HCT116 (cell line): Measurements from ENCODE around the gene SLC39A10. TPM values are rescaled to one million over a fixed set of nuclear protein-coding genes. Genes with fewer than 3 reads are reported as not detected.

Experiments used
- ATAC-seq: fragments of 200-7000 bp; cut with Tn5 transposase; 2 replicates; pipeline ENCODE4 v1.9.1; 2020; ENCODE audit warnings: mild to moderate bottlenecking, moderate library complexity
- BruUV-seq: library from RNA; stranded (reverse); fragments of 400-500 nt; replicated peaks from 2 replicates; lab custom pipeline; 2021; lab: Mats Ljungman, UMichigan
- CTCF ChIA-PET: fragments of 300-600 bp; sonication (Branson Sonifier 250); formaldehyde crosslinking; loops from one replicate; lab custom pipeline; 2021; ENCODE audit warnings: antibody characterized with exemption; lab: Charles Lee
- POLR2A ChIA-PET: fragments of 300-600, 350-600 bp; sonication (Branson Sonifier 250); formaldehyde crosslinking; loops from one replicate; lab custom pipeline; 2021; ENCODE audit warnings: antibody characterized with exemption; lab: Charles Lee
- RAD21 ChIA-PET, 2 experiments: fragments of 300-600 bp; sonication (Branson Sonifier 250); formaldehyde crosslinking; loops; one replicate each; lab custom pipeline; 2023; ENCODE audit warnings: low total read pairs in 2 of 2; ENCODE audit not compliant: uncharacterized antibody in 2 of 2, unreplicated experiment in 2 of 2, low non-redundant PET in 1 of 2; lab: Charles Lee
- DNase-seq: peaks from one replicate; pipeline ENCODE4 v3.0.0-alpha.2; 2010; ENCODE audit warnings: low read depth, low spot score
- H2AFZ ChIP-seq: fragments of 200-600 bp; shearing (Covaris generic), sonication (generic); 2 replicates; pipeline ENCODE4 v1.6.1; 2017; ENCODE audit warnings: low read depth, mixed run types, mixed read lengths, antibody characterized with exemption, low read length; ENCODE audit not compliant: poor library complexity, severe bottlenecking
- H3K27ac ChIP-seq: 2 replicates; pipeline ENCODE4 v1.5.1; 2012; ENCODE audit warnings: low read depth, low read length
- H3K27me3 ChIP-seq: fragments of 200-600 bp; sonication (generic); 2 replicates; pipeline ENCODE4 v1.6.1; 2016; ENCODE audit warnings: mixed run types, low read length, mixed read lengths; ENCODE audit not compliant: insufficient read depth
- H3K36me3 ChIP-seq, 2 experiments: fragments of 200-500 bp in 1 of 2; fragments of 200-600 bp in 1 of 2; sonication (Bioruptor generic) in 1 of 2; sonication (generic) in 1 of 2; 2 replicates each; pipeline versions ENCODE4 v1.5.1 to v1.6.1; 2014 to 2016; ENCODE audit warnings: low read length in 2 of 2, inconsistent platforms in 1 of 2, mixed read lengths in 1 of 2, mixed run types in 1 of 2; ENCODE audit not compliant: insufficient read depth in 2 of 2, control insufficient read depth in 1 of 2
- H3K4me1 ChIP-seq, 2 experiments: fragments of 200-600 bp in 1 of 2; sonication (generic) in 1 of 2; 2 replicates each; pipeline versions ENCODE4 v1.5.1 to v1.6.1; 2012 to 2017; ENCODE audit warnings: low read length in 2 of 2, inconsistent platforms in 1 of 2, mild to moderate bottlenecking in 1 of 2, mixed read lengths in 1 of 2, mixed run types in 1 of 2, moderate library complexity in 1 of 2; ENCODE audit not compliant: insufficient read depth in 2 of 2, control insufficient read depth in 1 of 2
- H3K4me2 ChIP-seq: fragments of 200-600 bp; sonication (generic); 2 replicates; pipeline ENCODE4 v1.6.1; 2017; ENCODE audit warnings: mixed run types, low read length, mixed read lengths
- H3K4me3 ChIP-seq, 2 experiments: fragments of 200-600 bp in 1 of 2; sonication (generic) in 1 of 2; replicated peaks in 1 of 2; 2 replicates each; pipeline ENCODE4 v1.5.1; 2011 to 2016; ENCODE audit warnings: low read length in 2 of 2, control low read depth in 1 of 2, low read depth in 1 of 2, mild to moderate bottlenecking in 1 of 2, mixed read lengths in 1 of 2, mixed run types in 1 of 2
- H3K79me2 ChIP-seq: fragments of 200-600 bp; sonication (generic); 2 replicates; pipeline ENCODE4 v1.6.1; 2017; ENCODE audit warnings: mild to moderate bottlenecking, mixed run types, low read length, moderate library complexity, mixed read lengths; ENCODE audit not compliant: insufficient read depth
- H3K9ac ChIP-seq: fragments of 200-600 bp; sonication (generic); 2 replicates; pipeline ENCODE4 v1.6.1; 2016; ENCODE audit warnings: low read length, mixed read lengths
- H3K9me2 ChIP-seq: fragments of 200-600 bp; sonication (generic), shearing (Covaris generic); 2 replicates; pipeline ENCODE4 v1.6.1; 2017; ENCODE audit warnings: mixed run types, mild to moderate bottlenecking, moderate library complexity; ENCODE audit not compliant: insufficient read depth
- H3K9me3 ChIP-seq, 2 experiments: fragments of 200-500 bp in 1 of 2; fragments of 200-600 bp in 1 of 2; sonication (Bioruptor generic) in 1 of 2; sonication (generic) in 1 of 2; 2 replicates each; pipeline ENCODE4 v1.6.1; 2014 to 2017; ENCODE audit warnings: low read length in 2 of 2, mixed read lengths in 2 of 2, inconsistent platforms in 1 of 2, low read depth in 1 of 2, mild to moderate bottlenecking in 1 of 2, mixed run types in 1 of 2, moderate library complexity in 1 of 2; ENCODE audit not compliant: control insufficient read depth in 1 of 2, insufficient read depth in 1 of 2
- H4K20me1 ChIP-seq: fragments of 200-600 bp; sonication (generic), shearing (Covaris generic); 2 replicates; pipeline ENCODE4 v1.6.1; 2017; ENCODE audit warnings: mixed run types, mild to moderate bottlenecking, moderate library complexity; ENCODE audit not compliant: insufficient read depth
- CTCF ChIP-seq, 3 experiments: fragments of 200-600 bp in 1 of 3; sonication (generic) in 1 of 3; IDR thresholded peaks in 2 of 3; conservative IDR thresholded peaks in 1 of 3; 2 replicates each; pipeline ENCODE4 v1.5.1; 2012 to 2017; ENCODE audit warnings: low read depth in 2 of 3, low read length in 2 of 3, antibody characterized with exemption in 1 of 3, borderline replicate concordance in 1 of 3, control low read depth in 1 of 3, mild to moderate bottlenecking in 1 of 3, mixed read lengths in 1 of 3, mixed run types in 1 of 3, moderate library complexity in 1 of 3; ENCODE audit not compliant: insufficient read depth in 1 of 3
- EZH2 ChIP-seq: fragments of 200-600 bp; sonication (generic); IDR thresholded peaks from 2 replicates; pipeline ENCODE4 v1.6.1; 2017; ENCODE audit warnings: antibody characterized with exemption, mixed run types
- EZH2phosphoT487 ChIP-seq: fragments of 200-600 bp; IDR thresholded peaks from 2 replicates; pipeline ENCODE4 v1.6.1; 2018; ENCODE audit warnings: antibody characterized with exemption, borderline replicate concordance
- FOSL1 ChIP-seq: IDR thresholded peaks from 2 replicates; pipeline ENCODE4 v1.6.1; 2012; ENCODE audit warnings: low read depth
- JUND ChIP-seq: IDR thresholded peaks from 2 replicates; pipeline ENCODE4 v1.6.1; 2012
- MAX ChIP-seq: IDR thresholded peaks from 2 replicates; pipeline ENCODE4 v1.6.1; 2012
- POLR2A ChIP-seq: IDR thresholded peaks from 2 replicates; pipeline ENCODE4 v1.7.0; 2011; ENCODE audit warnings: borderline replicate concordance; ENCODE audit not compliant: insufficient read depth, insufficient read length; ENCODE audit errors: extremely low read depth
- POLR2AphosphoS5 ChIP-seq: IDR thresholded peaks from 2 replicates; pipeline ENCODE4 v1.6.1; 2011; ENCODE audit warnings: mild to moderate bottlenecking, low read depth, low read length, moderate library complexity
- REST ChIP-seq: IDR thresholded peaks from 2 replicates; pipeline ENCODE4 v1.6.1; 2012; ENCODE audit warnings: low read depth
- SRF ChIP-seq: IDR thresholded peaks from 2 replicates; pipeline ENCODE4 v1.6.1; 2012; ENCODE audit warnings: low read depth
- ZBTB33 ChIP-seq: IDR thresholded peaks from 2 replicates; pipeline ENCODE4 v1.6.1; 2011; ENCODE audit warnings: mild to moderate bottlenecking, low read length, moderate library complexity; ENCODE audit not compliant: insufficient replicate concordance; ENCODE audit errors: extremely low read depth
- ZFX ChIP-seq: fragments of 450-650 bp; IDR thresholded peaks from 2 replicates; pipeline ENCODE4 v1.6.1; 2017
- intact Hi-C: fragments of 100-400 bp; cut with micrococcal nuclease; formaldehyde crosslinking; loops from 2 replicates; pipeline ENCODE4 v1.10.0; 2022
- total RNA-seq: library from RNA; stranded (reverse); gene quantifications from one replicate; pipeline ENCODE4 v1.2.1, GENCODE V29; 2021; ENCODE audit not compliant: unreplicated experiment
- TF ChIP-seq, protein P1 (sequence below): IDR thresholded peaks from 2 replicates; pipeline ENCODE4 v1.6.1; 2012

Gene SLC39A10
- total RNA-seq, 1 experiment from 2014 or later, result 59.0 TPM

- Histone ChIP-seq H2AFZ (no peak overlapping the region), H3K4me3 (no peak overlapping the region), H3K4me1 (no peaks in the 10 kb centered on the region), H3K4me2 (no peak overlapping the region), H3K79me2 (peaks cover 33% of the 10 kb centered on the region), H3K36me3 (peaks cover 2 to 12% of the 10 kb centered on the region in 2 experiments; a peak in 1 of 4 replicates)
- no TSS peak for BruUV-seq
- ATAC-seq, result no peak
- intact Hi-C loops, result no loop called here
- TF ChIP-seq POLR2A, result no peak
- TF ChIP-seq, all 23 proteins: peak for 0
- H4K20me1 ChIP-seq, result no peaks in the 10 kb centered on the region
- H3K27me3 ChIP-seq, result no peaks in the 10 kb centered on the region
- POLR2A ChIA-PET, result no interaction called here
- CTCF ChIA-PET, result no interaction called here
- H3K9ac ChIP-seq, result no peak overlapping the region
- RAD21 ChIA-PET, result no interaction called here
- DNase-seq, result no peak
- H3K9me3 ChIP-seq, result no peaks in the 10 kb centered on the region
- no peak overlapping the region for H3K27ac ChIP-seq
- H3K9me2 ChIP-seq, result no peaks in the 10 kb centered on the region
These were observed 26.1 kb downstream of the SLC39A10 start for GRCh38 chr2:195683174-195683573.

DNA sequence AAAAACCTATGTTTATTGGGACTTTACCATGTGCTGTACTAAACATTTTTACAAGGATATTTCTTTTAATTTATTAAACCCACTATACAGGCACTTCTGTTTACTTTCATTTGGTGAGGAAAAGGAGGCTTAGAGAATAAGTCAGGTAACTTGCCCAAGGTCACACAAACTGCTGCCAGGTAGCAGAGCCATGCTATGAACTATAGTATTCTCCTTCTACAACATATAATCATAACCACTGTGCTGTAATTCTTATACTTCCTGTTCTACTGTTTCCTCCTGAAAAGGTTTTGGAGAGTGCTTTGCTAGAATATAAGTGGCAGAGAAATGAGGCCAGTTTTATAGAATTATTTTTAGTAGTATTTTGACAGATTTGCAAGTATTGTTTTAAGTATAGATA is 29.5 kb downstream of the SLC39A10 start:
- H3K4me1 ChIP-seq, result no peaks in the 10 kb centered on the region
- ChIA-PET RAD21 (no interaction called here), CTCF (no interaction called here), POLR2A (no interaction called here)
- no peak for ATAC-seq
- no peak overlapping the region for H2AFZ ChIP-seq
- peaks cover 41% of the 10 kb centered on the region for H3K79me2 ChIP-seq
- no peak overlapping the region for H3K27ac ChIP-seq
- H3K9me3 ChIP-seq, result no peaks in the 10 kb centered on the region
- H3K27me3 ChIP-seq, result no peaks in the 10 kb centered on the region
- no TSS peak for BruUV-seq
- intact Hi-C loops, result no loop called here
- H3K4me2 ChIP-seq, result no peak overlapping the region
- H3K4me3 ChIP-seq, result no peak overlapping the region
- H3K9me2 ChIP-seq, result no peaks in the 10 kb centered on the region
- H4K20me1 ChIP-seq, result no peaks in the 10 kb centered on the region
- DNase-seq, result no peak
- no peaks in the 10 kb centered on the region; a peak in 1 of 4 replicates for H3K36me3 ChIP-seq
- no peak overlapping the region for H3K9ac ChIP-seq
- no peak for TF ChIP-seq SRF
- TF ChIP-seq, protein P1, sequence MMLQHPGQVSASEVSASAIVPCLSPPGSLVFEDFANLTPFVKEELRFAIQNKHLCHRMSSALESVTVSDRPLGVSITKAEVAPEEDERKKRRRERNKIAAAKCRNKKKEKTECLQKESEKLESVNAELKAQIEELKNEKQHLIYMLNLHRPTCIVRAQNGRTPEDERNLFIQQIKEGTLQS, result no peak
- no peak for TF ChIP-seq EZH2phosphoT487
- TF ChIP-seq MAX, result no peak
- no peak for TF ChIP-seq JUND
- TF ChIP-seq CTCF (IDR thresholded peaks at IDR 0.05 in 2 of 3, conservative IDR thresholded peaks at IDR 0.05 in 1 of 3; ENCODE audit: borderline replicate concordance in 1 of 3, insufficient read depth in 1 of 3, low read depth in 2 of 3, low read length in 2 of 3), result no peak
- TF ChIP-seq FOSL1, result no peak
- no peak for TF ChIP-seq EZH2
- TF ChIP-seq ZBTB33, result no peak
- no peak for TF ChIP-seq ZFX
- no peak for TF ChIP-seq REST
- TF ChIP-seq POLR2AphosphoS5, result no peak
